ENCODE measurements around the gene PPP2R3A. TPM values are rescaled to one million over a fixed set of nuclear protein-coding genes. Genes with fewer than 3 reads are reported as not detected.

Gene PPP2R3A
- total and polyA plus RNA-seq, 9 of the 15 experiments (the other 6 are each of a cell fraction or from before 2014, with no cell fraction given): 0.10 to 0.50 (median 0.24) TPM

DNA sequence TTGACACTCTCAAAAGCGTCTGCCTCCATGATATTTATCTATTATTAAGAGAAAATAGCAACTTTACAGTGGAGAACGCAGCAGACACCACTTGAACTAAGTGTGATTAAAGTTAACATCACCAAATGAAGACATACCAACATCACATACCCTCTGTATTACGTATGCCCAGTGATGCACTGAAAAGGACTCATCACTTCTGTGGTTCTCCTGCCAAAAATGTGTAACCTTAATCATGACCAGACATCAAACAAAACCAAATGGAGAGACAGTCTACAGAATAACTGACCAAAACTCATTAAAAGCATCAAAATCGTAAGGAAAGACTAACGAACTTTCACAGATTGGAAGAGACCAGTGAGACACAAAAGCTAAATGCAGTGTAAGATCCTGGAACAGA lies 103.2 kb downstream of the PPP2R3A start (continued):
- TF ChIP-seq ZBTB11 (CRISPR knock-in tag; IDR thresholded peaks at IDR 0.05) (no peak), NCOA1 (IDR thresholded peaks at IDR 0.05; ENCODE audit: low read depth) (no peak)

DNA sequence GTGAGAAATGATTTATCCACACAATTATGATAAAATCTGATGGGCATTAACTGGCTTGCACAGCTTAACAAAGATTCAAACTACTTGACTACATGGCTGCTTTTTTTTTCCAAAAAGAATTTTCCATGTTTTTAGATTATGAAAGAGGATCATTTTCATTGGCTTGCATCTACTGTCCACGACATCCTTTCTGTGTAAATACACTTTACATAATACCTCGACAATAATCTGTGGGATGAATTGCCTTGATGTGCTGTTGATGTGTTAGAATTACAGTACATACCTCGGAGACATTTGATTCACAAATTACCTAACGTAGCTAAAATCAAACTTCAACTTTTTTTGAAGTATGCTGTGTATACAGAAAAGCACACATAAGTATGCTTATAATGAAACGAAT lies 104.4 kb downstream of the PPP2R3A start:
- Histone ChIP-seq H3K27me3 (ENCODE audit: control insufficient read depth in 2 of 2, insufficient read depth in 2 of 2, low read length in 2 of 2) (no peaks in the 10 kb centered on the region), H3K27ac (ENCODE audit: extremely low read depth, low read depth, low read length) (no peak overlapping the region), H2AFZ (ENCODE audit: low read depth, low read length) (no peak overlapping the region), H3K9ac (ENCODE audit: insufficient read depth in 1 of 2, low read depth in 2 of 2, low read length in 2 of 2) (no peak overlapping the region), H3K36me3 (ENCODE audit: control insufficient read depth, insufficient read depth, low read length) (no peaks in the 10 kb centered on the region), H3K79me2 (ENCODE audit: control insufficient read depth, insufficient read depth, low read length) (no peaks in the 10 kb centered on the region), H3K4me3 (no peak overlapping the region), H3K4me2 (ENCODE audit: insufficient read depth, low read length) (no peak overlapping the region), H3K4me1 (replicated peaks in 1 of 2; ENCODE audit: control insufficient read depth in 2 of 2, insufficient read depth in 2 of 2, low read length in 2 of 2) (no peaks in the 10 kb centered on the region), H3K9me1 (ENCODE audit: control insufficient read depth, insufficient read depth, low read length) (no peaks in the 10 kb centered on the region), H4K20me1 (replicated peaks; ENCODE audit: control insufficient read depth, insufficient read depth, low read length) (no peaks in the 10 kb centered on the region), H3K9me3 (replicated peaks; ENCODE audit: control insufficient read depth, insufficient read depth, low read depth, low read length) (no peaks in the 10 kb centered on the region)
- ATAC-seq (no peak), DNase-seq (ENCODE audit: extremely low read depth in 1 of 4, low spot score in 3 of 4) (no peak), FAIRE-seq (no peak)
- BruUV-seq (replicated peaks): no TSS peak
- intact Hi-C loops (cut with micrococcal nuclease) (loop anchor here (10.0 kb wide), 3 partner anchors 435 to 1725 kb away; no protein-coding TSS in a partner anchor), in situ Hi-C loops (cut with MboI) (loop anchor here (5.0 to 25.0 kb wide), 2 partner anchors 942 to 1892 kb away; no protein-coding TSS in a partner anchor)
- WGBS (ENCODE audit: insufficient coverage, low coverage, missing lambda C conversion rate): 6% methylated on average over 5 of the region's 5 CpGs
- ChIA-PET POLR2A (no interaction called here), CTCF (ENCODE audit: low intra/inter-chr PET ratio) (no interaction called here)
- TF ChIP-seq TFAM (CRISPR knock-in tag; conservative IDR thresholded peaks at IDR 0.05) (no peak), ZNF551 (CRISPR knock-in tag; IDR thresholded peaks at IDR 0.05) (no peak), ZNF586 (CRISPR knock-in tag; conservative IDR thresholded peaks at IDR 0.05) (no peak), STAT5A (IDR thresholded peaks at IDR 0.05; ENCODE audit: borderline replicate concordance, low read length) (no peak), ZC3H4 (CRISPR knock-in tag; IDR thresholded peaks at IDR 0.05; ENCODE audit: borderline replicate concordance) (no peak), FOXM1 (IDR thresholded peaks at IDR 0.05; ENCODE audit: low read depth) (no peak), FOXM1 (CRISPR knock-in tag; IDR thresholded peaks at IDR 0.05; ENCODE audit: low read depth) (no peak), MYBL2 (IDR thresholded peaks at IDR 0.05; ENCODE audit: low read depth) (no peak), MYBL2 (CRISPR knock-in tag; IDR thresholded peaks at IDR 0.05; ENCODE audit: borderline replicate concordance) (no peak), FOXK1 (CRISPR knock-in tag; IDR thresholded peaks at IDR 0.05; ENCODE audit: borderline replicate concordance) (no peak), POU5F1 (IDR thresholded peaks at IDR 0.05; ENCODE audit: borderline replicate concordance, low read depth, low read length, partially characterized antibody) (no peak), BMI1 (IDR thresholded peaks at IDR 0.05; ENCODE audit: low read length) (no peak), NEUROD1 (IDR thresholded peaks at IDR 0.05; ENCODE audit: borderline replicate concordance, low read depth, low read length, partially characterized antibody) (no peak), CHD1 (IDR thresholded peaks at IDR 0.05; ENCODE audit: low read length) (no peak)

Measured in K562 (cell line).